Keratinocyte (primary cell): Measurements from ENCODE around the gene HS3ST6. TPM values are rescaled to one million over a fixed set of nuclear protein-coding genes. Genes with fewer than 3 reads are reported as not detected.
A peak's percentile ranks its signal among the peaks of the same experiment; 100 is the strongest.
"Not testable (repeated sequence)": the region's sequence is repeated elsewhere in the genome, so short reads cannot be mapped to it uniquely, and the experiment has no call there.

ENCODE experiments used
- DNase-seq: peaks from one replicate; pipeline ENCODE4 v3.0.0-alpha.2; 2011; ENCODE audit warnings: low read depth, missing footprints, low spot score
- FAIRE-seq: peaks from 2 replicates; lab custom pipeline; 2011; peaks lifted over from hg19 to GRCh38; lab: Jason Lieb, UNC
- H2AFZ ChIP-seq: 2 replicates; pipeline ENCODE4 v1.6.0; 2012; ENCODE audit warnings: low read length, control low read depth, inconsistent platforms; ENCODE audit not compliant: control insufficient read depth
- H3K27ac ChIP-seq: 2 replicates; pipeline ENCODE4 v1.5.1; 2011; ENCODE audit warnings: low read length; ENCODE audit not compliant: control insufficient read depth, insufficient read depth
- H3K27me3 ChIP-seq: 3 replicates; pipeline ENCODE4 v1.6.0; 2011; ENCODE audit warnings: low read length; ENCODE audit not compliant: control insufficient read depth, insufficient read depth; ENCODE audit errors: extremely low read depth
- H3K36me3 ChIP-seq, 2 experiments: 2 replicates in 1 of 2; 3 replicates in 1 of 2; pipeline ENCODE4 v1.5.1; 2011; ENCODE audit warnings: low read length in 2 of 2, mild to moderate bottlenecking in 1 of 2; ENCODE audit not compliant: control insufficient read depth in 2 of 2, insufficient read depth in 2 of 2; ENCODE audit errors: extremely low read depth in 1 of 2
- H3K4me1 ChIP-seq: 3 replicates; pipeline ENCODE4 v1.5.1; 2011; ENCODE audit warnings: low read length; ENCODE audit not compliant: control insufficient read depth, insufficient read depth; ENCODE audit errors: extremely low read depth
- H3K4me2 ChIP-seq: 3 replicates; pipeline ENCODE4 v1.6.0; 2011; ENCODE audit warnings: low read depth, low read length; ENCODE audit not compliant: control insufficient read depth, insufficient read depth; ENCODE audit errors: extremely low read depth
- H3K4me3 ChIP-seq, 3 experiments: fragments of 200-600 bp in 1 of 3; sonication (generic) in 1 of 3; 2 replicates in 2 of 3; 3 replicates in 1 of 3; pipeline ENCODE4 v1.5.1; 2011 to 2016; ENCODE audit warnings: low read length in 3 of 3, mild to moderate bottlenecking in 3 of 3, control low read depth in 2 of 3, inconsistent platforms in 1 of 3, low read depth in 1 of 3, mixed read lengths in 1 of 3, mixed run types in 1 of 3, moderate library complexity in 1 of 3; ENCODE audit not compliant: control insufficient read depth in 2 of 3, insufficient read depth in 2 of 3; ENCODE audit errors: extremely low read depth in 1 of 3
- H3K79me2 ChIP-seq: 2 replicates; pipeline ENCODE4 v1.6.0; 2012; ENCODE audit warnings: low read length; ENCODE audit not compliant: control insufficient read depth, insufficient read depth
- H3K9ac ChIP-seq: 3 replicates; pipeline ENCODE4 v1.6.0; 2011; ENCODE audit warnings: low read length; ENCODE audit not compliant: control insufficient read depth, insufficient read depth; ENCODE audit errors: extremely low read depth
- H3K9me1 ChIP-seq: 3 replicates; pipeline ENCODE4 v1.6.0; 2011; ENCODE audit warnings: low read length; ENCODE audit not compliant: control insufficient read depth, insufficient read depth; ENCODE audit errors: extremely low read depth
- H3K9me3 ChIP-seq: 2 replicates; pipeline ENCODE4 v1.5.1; 2012; ENCODE audit warnings: low read depth, low read length; ENCODE audit not compliant: control insufficient read depth
- H4K20me1 ChIP-seq: 3 replicates; pipeline ENCODE4 v1.6.0; 2011; ENCODE audit warnings: low read length; ENCODE audit not compliant: control insufficient read depth, insufficient read depth; ENCODE audit errors: extremely low read depth
- CTCF ChIP-seq, 3 experiments: IDR thresholded peaks in 1 of 3; conservative IDR thresholded peaks in 1 of 3; optimal IDR thresholded peaks in 1 of 3; 2 replicates in 2 of 3; 3 replicates in 1 of 3; pipeline versions ENCODE3 to v1.5.1; 2011; ENCODE audit warnings: low read length in 3 of 3, mild to moderate bottlenecking in 3 of 3, moderate library complexity in 2 of 3, control low read depth in 1 of 3, inconsistent platforms in 1 of 3; ENCODE audit not compliant: insufficient read depth in 2 of 3; ENCODE audit errors: extremely low read depth in 1 of 3
- EZH2 ChIP-seq: IDR thresholded peaks from one replicate; pipeline ENCODE4 v1.6.1; 2012; ENCODE audit warnings: inconsistent platforms, mild to moderate bottlenecking, low read length, moderate library complexity
- dilution Hi-C: fragments of 300-500 bp; cut with MboI; formaldehyde crosslinking; loops from one replicate; pipeline ENCODE4 v1.7.0; 2020; ENCODE audit warnings: low sequenced_read_pairs; ENCODE audit not compliant: extremely low pct_ligation_motif_present
- polyA plus RNA-seq, 5 experiments: library from polyadenylated mRNA; depleted of rRNA in 3 of 5; stranded (reverse) in 3 of 5; stranded (forward) in 1 of 5; unstranded in 1 of 5; fragments of >200 nt; gene quantifications; 1 replicate in 1 of 5; 2 replicates in 3 of 5; 3 replicates in 1 of 5; pipeline versions ENCODE4 v1.2.1 to v1.2.3, GENCODE V29; 2011 to 2012; ENCODE audit warnings: missing spikeins in 2 of 5, low read depth in 1 of 5, low replicate concordance in 1 of 5

Gene HS3ST6
- polyA plus RNA-seq, 1 donor (not counting 4 experiments of a cell fraction or from before 2014, with no cell fraction given): not detected

- peak within 1 kb of the TSS; percentile 84 for H3K4me2 ChIP-seq
- TF ChIP-seq EZH2 (no peak), CTCF (optimal IDR thresholded peaks at IDR 0.05 in 1 of 3, IDR thresholded peaks at IDR 0.05 in 1 of 3, conservative IDR thresholded peaks at IDR 0.05 in 1 of 3; ENCODE audit: extremely low read depth in 1 of 3, insufficient read depth in 2 of 3, low read length in 3 of 3) (peak; percentile 35 to 72 (median 54))
- FAIRE-seq: no peak
- peaks cover 40% of the 10 kb centered on the region for H3K79me2 ChIP-seq
- dilution Hi-C loops: no loop called here
- DNase-seq: no peak
- H3K27ac ChIP-seq: peak within 1 kb of the TSS; percentile 70
- H4K20me1 ChIP-seq: peaks cover 28% of the 10 kb centered on the region
- peaks cover 3% of the 10 kb centered on the region for H3K9me1 ChIP-seq
- peak within 1 kb of the TSS; percentile 85 for H2AFZ ChIP-seq
- no peaks in the 10 kb centered on the region for H3K9me3 ChIP-seq
- H3K9ac ChIP-seq: peak within 1 kb of the TSS; percentile 88
- peaks cover 17 to 28% of the 10 kb centered on the region in 2 experiments for H3K36me3 ChIP-seq
- no peaks in the 10 kb centered on the region for H3K27me3 ChIP-seq
- H3K4me3 ChIP-seq: peak within 1 kb of the TSS; percentile 84 to 91 (median 85)
- peaks cover 33% of the 10 kb centered on the region for H3K4me1 ChIP-seq
These were observed 41.2 kb upstream of the HS3ST6 start, which contains the start of gene NDUFB10 for GRCh38 chr16:1959269-1960039. TSS of gene NDUFB10 (plus strand) at chr16:1959538. CDS start at chr16:1959625, 87 bp downstream.

GRCh38 chr16:1958715-1959268, 40.6 kb upstream of the HS3ST6 start:
- H3K4me1 ChIP-seq: peaks cover 33% of the 10 kb centered on the region
- H4K20me1 ChIP-seq: peaks cover 26% of the 10 kb centered on the region
- peak overlapping the region; percentile 85 for H2AFZ ChIP-seq
- peak overlapping the region; percentile 88 for H3K9ac ChIP-seq
- no peaks in the 10 kb centered on the region for H3K27me3 ChIP-seq
- TF ChIP-seq CTCF (optimal IDR thresholded peaks at IDR 0.05 in 1 of 3, IDR thresholded peaks at IDR 0.05 in 1 of 3, conservative IDR thresholded peaks at IDR 0.05 in 1 of 3; ENCODE audit: extremely low read depth in 1 of 3, insufficient read depth in 2 of 3, low read length in 3 of 3) (no peak), EZH2 (no peak)
- FAIRE-seq (no peak), DNase-seq (no peak)
- peaks cover 34% of the 10 kb centered on the region for H3K79me2 ChIP-seq
- H3K4me2 ChIP-seq: peak overlapping the region; percentile 84
- peaks cover 15 to 25% of the 10 kb centered on the region in 2 experiments for H3K36me3 ChIP-seq
- dilution Hi-C loops: no loop called here
- H3K27ac ChIP-seq: no peak overlapping the region
- peak overlapping the region in 1 of 3 experiments; percentile 84 for H3K4me3 ChIP-seq
- peaks cover 3% of the 10 kb centered on the region for H3K9me1 ChIP-seq
- no peaks in the 10 kb centered on the region for H3K9me3 ChIP-seq

GRCh38 chr16:1958143-1958491, 39.9 kb upstream of the HS3ST6 start:
- FAIRE-seq, H3K27me3 ChIP-seq, DNase-seq, H3K4me2 ChIP-seq, H3K4me3 ChIP-seq, H3K9ac ChIP-seq, H3K9me3 ChIP-seq, H3K27ac ChIP-seq, dilution Hi-C loops, H3K9me1 ChIP-seq, H2AFZ ChIP-seq: not testable (repeated sequence)
- Histone ChIP-seq H3K4me1 (peaks cover 30% of the 10 kb centered on the region), H4K20me1 (peaks cover 19% of the 10 kb centered on the region), H3K36me3 (peaks cover 10 to 18% of the 10 kb centered on the region in 2 experiments), H3K79me2 (peaks cover 27% of the 10 kb centered on the region)
